Panc1 (cell line): ENCODE results near the gene SLC10A7. TPM values are rescaled to one million over a fixed set of nuclear protein-coding genes. Genes with fewer than 3 reads are reported as not detected.

Source experiments
- ATAC-seq: fragments of 200-7000 bp; cut with Tn5 transposase; 2 replicates; pipeline ENCODE4 v1.9.1; 2020; ENCODE audit warnings: mild to moderate bottlenecking, moderate library complexity
- BruUV-seq: library from RNA; stranded (reverse); fragments of 400-500 nt; replicated peaks from 2 replicates; lab custom pipeline; 2021; lab: Mats Ljungman, UMichigan
- CTCF ChIA-PET: fragments of 300-600 bp; sonication (Branson Sonifier 250); formaldehyde crosslinking; loops from one replicate; lab custom pipeline; 2022; ENCODE audit warnings: antibody characterized with exemption; lab: Charles Lee
- POLR2A ChIA-PET: fragments of 300-600 bp; sonication (Branson Sonifier 250); formaldehyde crosslinking; loops from one replicate; lab custom pipeline; 2022; ENCODE audit warnings: antibody characterized with exemption; lab: Charles Lee
- DNase-seq: peaks from one replicate; pipeline ENCODE4 v3.0.0-alpha.2; 2010; ENCODE audit warnings: low read depth, low spot score
- H3K27ac ChIP-seq: 2 replicates; pipeline ENCODE4 v1.5.1; 2011; ENCODE audit warnings: mild to moderate bottlenecking, low read length, inconsistent platforms
- H3K27me3 ChIP-seq: fragments of 200-500 bp; sonication (Bioruptor generic); 2 replicates; pipeline ENCODE4 v1.6.0; 2014; ENCODE audit warnings: low read length, inconsistent platforms; ENCODE audit not compliant: control insufficient read depth, insufficient read depth
- H3K36me3 ChIP-seq: fragments of 200-500 bp; sonication (Bioruptor generic); 2 replicates; pipeline ENCODE4 v1.5.1; 2014; ENCODE audit warnings: inconsistent platforms, mild to moderate bottlenecking, low read length, moderate library complexity; ENCODE audit not compliant: control insufficient read depth, insufficient read depth
- H3K4me1 ChIP-seq: 2 replicates; pipeline ENCODE4 v1.5.1; 2011; ENCODE audit warnings: inconsistent platforms, mild to moderate bottlenecking, low read length, moderate library complexity; ENCODE audit not compliant: control insufficient read depth, insufficient read depth
- H3K4me3 ChIP-seq, 2 experiments: 2 replicates each; pipeline ENCODE4 v1.5.1; 2011 to 2012; ENCODE audit warnings: low read depth in 2 of 2, low read length in 2 of 2, mild to moderate bottlenecking in 2 of 2, inconsistent platforms in 1 of 2, moderate library complexity in 1 of 2
- H3K9me3 ChIP-seq: fragments of 200-500 bp; sonication (Bioruptor generic); 2 replicates; pipeline ENCODE4 v1.5.1; 2014; ENCODE audit warnings: low read depth, mild to moderate bottlenecking, inconsistent platforms, low read length, moderate library complexity; ENCODE audit not compliant: control insufficient read depth, insufficient read depth
- CTCF ChIP-seq: fragments of 450-650 bp; IDR thresholded peaks from 2 replicates; pipeline ENCODE4 v1.5.1; 2017; ENCODE audit warnings: mild to moderate bottlenecking
- POLR2AphosphoS5 ChIP-seq: IDR thresholded peaks from 2 replicates; pipeline ENCODE4 v1.6.1; 2012; ENCODE audit warnings: mild to moderate bottlenecking, low read depth, low read length, moderate library complexity
- REST ChIP-seq, 2 experiments: IDR thresholded peaks; 2 replicates each; pipeline ENCODE4 v1.6.1; 2011 to 2012; ENCODE audit warnings: low read depth in 2 of 2, control low read depth in 1 of 2, low read length in 1 of 2, mild to moderate bottlenecking in 1 of 2, moderate library complexity in 1 of 2; ENCODE audit not compliant: insufficient read depth in 1 of 2
- SIN3A ChIP-seq: IDR thresholded peaks from 2 replicates; pipeline ENCODE4 v1.6.1; 2012; ENCODE audit warnings: low read depth, mild to moderate bottlenecking, low read length, moderate library complexity, borderline replicate concordance; ENCODE audit not compliant: insufficient read depth
- TCF7L2 ChIP-seq: IDR thresholded peaks from 2 replicates; pipeline ENCODE4 v1.6.1; 2011; ENCODE audit warnings: mild to moderate bottlenecking, low read depth, low read length, inconsistent platforms
- in situ Hi-C: cut with HindIII; loops from 2 replicates; pipeline ENCODE4 v1.10.0; 2016; ENCODE audit warnings: low sequenced_read_pairs, low pct_unique_long_range_greater_than_20kb
- intact Hi-C: fragments of 100-400 bp; cut with micrococcal nuclease; formaldehyde crosslinking; loops from one replicate; pipeline ENCODE4 v1.10.0; 2022; ENCODE audit not compliant: unreplicated experiment
- total RNA-seq: library from RNA; stranded (reverse); gene quantifications from one replicate; pipeline ENCODE4 v1.2.1, GENCODE V29; 2021; ENCODE audit not compliant: unreplicated experiment

SLC10A7 gene
- total RNA-seq, 1 experiment from 2014 or later = 1.5 TPM

GRCh38 chr4:146415829-146416228 is 105.9 kb downstream of the SLC10A7 start:
- ATAC-seq = no peak
- Histone ChIP-seq H3K4me1 (no peaks in the 10 kb centered on the region), H3K4me3 (no peak overlapping the region), H3K36me3 (no peaks in the 10 kb centered on the region), H3K27ac (no peak overlapping the region), H3K27me3 (no peaks in the 10 kb centered on the region), H3K9me3 (no peaks in the 10 kb centered on the region)
- no TSS peak for BruUV-seq
- in situ Hi-C loops (no loop called here), intact Hi-C loops (no loop called here)
- ChIA-PET POLR2A (no interaction called here), CTCF (no interaction called here)
- no peak for TF ChIP-seq TCF7L2
- no peak for TF ChIP-seq CTCF
- TF ChIP-seq REST (IDR thresholded peaks at IDR 0.05; ENCODE audit: insufficient read depth in 1 of 2, low read depth in 2 of 2, low read length in 1 of 2) = no peak
- no peak for TF ChIP-seq SIN3A
- TF ChIP-seq POLR2AphosphoS5 = no peak
- no peak for DNase-seq

- ChIA-PET CTCF (no interaction called here), POLR2A (no interaction called here)
Measured at GRCh38 chr4:146407669-146408084, 114.1 kb downstream of the SLC10A7 start.

More at GRCh38 chr4:146407669-146408084, 114.1 kb downstream of the SLC10A7 start:
- Histone ChIP-seq H3K9me3 (no peaks in the 10 kb centered on the region), H3K27ac (no peak overlapping the region), H3K4me3 (no peak overlapping the region), H3K27me3 (no peaks in the 10 kb centered on the region), H3K4me1 (no peaks in the 10 kb centered on the region), H3K36me3 (no peaks in the 10 kb centered on the region)
- DNase-seq (no peak), ATAC-seq (no peak)
- in situ Hi-C loops = no loop called here
- BruUV-seq = no TSS peak
- intact Hi-C loops = no loop called here
- TF ChIP-seq REST (IDR thresholded peaks at IDR 0.05; ENCODE audit: insufficient read depth in 1 of 2, low read depth in 2 of 2, low read length in 1 of 2) = no peak
- no peak for TF ChIP-seq CTCF
- no peak for TF ChIP-seq SIN3A
- TF ChIP-seq TCF7L2 = no peak
- TF ChIP-seq POLR2AphosphoS5 = no peak
